ENCODE data around the gene MTERF1.
"Not testable (repeated sequence)": the region's sequence is repeated elsewhere in the genome, so short reads cannot be mapped to it uniquely, and the experiment has no call there.

MTERF1 gene

DNA sequence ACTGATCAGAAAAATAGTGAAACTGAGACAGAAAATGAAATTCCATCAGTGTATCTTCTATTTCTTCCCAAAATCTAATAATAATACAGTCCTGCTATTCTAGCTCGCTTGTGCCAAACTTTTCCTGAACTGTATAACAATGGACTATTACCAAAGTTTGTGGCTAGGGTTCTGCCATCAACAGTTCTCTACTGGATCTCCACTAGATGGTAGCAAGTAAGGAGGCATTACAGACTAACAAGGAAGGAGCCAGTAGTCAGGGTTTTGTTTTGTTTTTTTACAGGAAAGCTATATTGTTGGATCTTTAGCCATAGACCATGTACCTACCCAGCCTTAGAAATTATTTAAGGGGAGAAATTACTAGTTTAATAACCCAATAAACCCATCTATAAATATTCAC lies 10.8 kb downstream of the MTERF1 start:
- Mint-ChIP-seq H3K27me3 (no peaks in the 10 kb centered on the region), H3K36me3 (ENCODE audit: low read depth) (peaks cover 17% of the 10 kb centered on the region), H3K9me3 (no peaks in the 10 kb centered on the region), H3K4me3 (no peak overlapping the region), H3K4me1 (ENCODE audit: low read depth) (peaks cover 6% of the 10 kb centered on the region), H3K27ac (no peak overlapping the region)
- intact Hi-C loops (cut with micrococcal nuclease) = loop anchor here (10.0 kb wide), 1 partner anchor 785 kb away; no protein-coding TSS in a partner anchor

DNA sequence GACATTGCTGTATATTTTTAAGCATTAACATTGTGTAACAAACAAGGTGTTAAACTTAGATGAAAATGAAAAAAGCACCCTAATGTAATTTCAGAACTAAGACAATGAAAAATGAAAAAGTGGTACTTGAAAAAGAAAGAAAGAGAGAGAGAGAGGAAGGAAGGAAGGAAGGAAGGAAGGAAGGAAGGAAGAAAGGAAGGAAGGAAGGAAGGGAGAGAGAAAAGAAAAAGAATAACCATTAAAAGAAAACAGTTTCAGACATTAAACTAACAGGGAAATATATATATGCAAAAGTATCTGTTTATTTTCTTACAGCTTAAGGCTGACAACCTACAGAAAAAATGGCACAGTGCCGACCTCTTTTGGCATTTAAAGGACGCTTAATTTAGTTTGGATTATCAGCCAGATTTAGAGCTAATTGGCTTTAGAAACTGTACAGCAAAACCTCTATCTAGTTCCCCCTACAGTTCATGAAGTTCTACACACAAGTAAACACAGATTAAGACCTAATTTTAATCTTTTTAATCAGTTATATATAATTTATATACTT lies 13.8 kb downstream of the MTERF1 start:
- H3K4me1 Mint-ChIP-seq (ENCODE audit: low read depth) = peaks cover 6% of the 10 kb centered on the region
- peaks cover 6% of the 10 kb centered on the region for H3K36me3 Mint-ChIP-seq (ENCODE audit: low read depth)
- intact Hi-C loops (cut with micrococcal nuclease) = no loop called here
- no peak overlapping the region for H3K27ac Mint-ChIP-seq
- H3K9me3 Mint-ChIP-seq = no peaks in the 10 kb centered on the region
- H3K4me3 Mint-ChIP-seq = no peak overlapping the region
- no peaks in the 10 kb centered on the region for H3K27me3 Mint-ChIP-seq

DNA sequence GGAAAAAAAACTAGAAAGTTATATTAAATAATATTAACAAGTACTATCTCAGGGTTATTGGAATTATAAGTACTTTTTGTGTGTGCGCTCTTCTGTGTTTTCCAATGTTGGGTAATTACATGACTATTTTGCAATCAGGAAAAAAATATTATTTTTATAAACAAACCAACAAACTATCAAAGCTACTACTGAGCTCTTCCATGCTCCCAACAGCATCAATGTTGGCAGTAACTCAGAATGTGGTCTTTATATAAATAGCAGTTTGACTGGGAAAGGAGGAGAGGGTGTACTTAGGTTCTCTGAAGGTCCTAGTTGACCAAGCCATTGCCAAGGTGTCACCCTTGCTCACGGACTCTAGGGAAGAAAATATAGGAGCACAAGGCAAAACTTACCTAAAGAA lies 15.0 kb downstream of the MTERF1 start:
- Mint-ChIP-seq H3K4me3 (no peak overlapping the region), H3K4me1 (ENCODE audit: low read depth) (peaks cover 9% of the 10 kb centered on the region), H3K36me3 (ENCODE audit: low read depth) (peaks cover 6% of the 10 kb centered on the region), H3K27ac (no peak overlapping the region), H3K27me3 (no peaks in the 10 kb centered on the region), H3K9me3 (no peaks in the 10 kb centered on the region)
- intact Hi-C loops (cut with micrococcal nuclease) = no loop called here

DNA sequence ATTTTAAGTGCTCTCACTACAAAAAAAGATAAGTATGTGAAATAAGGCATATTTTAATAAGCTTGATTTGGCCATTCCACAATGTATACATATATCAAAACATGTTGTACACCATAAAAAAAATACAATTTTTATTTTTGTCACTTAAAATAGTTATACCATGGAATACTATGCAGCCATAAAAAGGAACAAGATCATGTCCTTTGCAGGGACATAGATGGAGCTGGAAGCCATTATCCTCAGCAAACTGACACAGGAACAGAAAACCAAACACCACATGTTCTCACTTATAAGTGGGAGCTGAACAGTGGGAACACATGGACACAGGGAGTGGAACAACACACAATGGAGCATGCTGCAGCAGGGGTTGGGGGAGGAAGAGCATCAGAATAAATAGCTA lies 15.9 kb downstream of the MTERF1 start:
- H3K27ac Mint-ChIP-seq; H3K27me3 Mint-ChIP-seq; H3K4me1 Mint-ChIP-seq (ENCODE audit: low read depth); H3K4me3 Mint-ChIP-seq; intact Hi-C loops (cut with micrococcal nuclease); H3K36me3 Mint-ChIP-seq (ENCODE audit: low read depth); H3K9me3 Mint-ChIP-seq: not testable (repeated sequence)

DNA sequence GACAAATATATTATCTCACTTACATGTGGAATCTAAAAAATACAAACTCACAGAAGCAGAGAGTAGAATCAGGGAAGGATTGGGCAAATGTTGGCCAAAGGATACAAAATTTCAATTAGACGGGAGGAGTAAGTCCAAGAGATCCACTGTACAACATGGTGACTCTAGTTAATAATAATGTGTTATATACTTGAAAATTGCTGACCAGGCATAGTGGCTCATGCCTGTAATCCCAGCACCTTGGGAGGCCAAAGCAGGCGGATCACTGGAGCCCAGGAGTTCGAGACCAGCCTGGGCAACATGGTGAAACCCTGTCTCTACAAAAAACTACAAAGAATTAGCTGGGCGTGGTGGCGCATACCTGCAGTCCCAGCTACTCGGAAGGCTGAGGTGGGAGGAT lies 16.4 kb downstream of the MTERF1 start:
- no peak overlapping the region for H3K27ac Mint-ChIP-seq
- intact Hi-C loops (cut with micrococcal nuclease) = no loop called here

DNA sequence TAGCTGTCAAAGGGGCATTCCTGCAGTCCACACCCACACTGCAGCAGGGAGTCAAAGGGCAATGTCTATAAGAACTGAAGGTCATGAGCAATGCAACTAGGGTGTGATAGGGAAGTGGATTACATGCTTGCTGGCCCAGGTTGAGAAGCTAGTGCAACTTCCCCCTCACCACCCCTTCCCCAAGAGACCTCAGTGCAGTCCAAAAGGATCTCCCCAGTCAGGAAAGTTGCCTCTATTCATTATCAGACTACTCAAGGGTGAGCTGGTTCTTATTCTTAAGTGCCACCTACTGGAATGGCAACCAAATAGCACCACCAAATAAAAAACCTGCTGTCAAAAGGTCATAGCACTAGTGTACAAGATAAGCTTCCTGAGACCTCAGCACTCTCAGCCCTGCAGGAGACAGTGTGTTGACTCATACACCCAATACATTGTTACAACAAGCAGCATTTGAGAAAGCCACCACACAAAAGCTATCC lies 28.2 kb downstream of the MTERF1 start:
- Mint-ChIP-seq H3K9me3 (peaks cover 16% of the 10 kb centered on the region), H3K36me3 (ENCODE audit: low read depth) (no peaks in the 10 kb centered on the region), H3K27ac (no peak overlapping the region), H3K4me3 (no peak overlapping the region), H3K27me3 (no peaks in the 10 kb centered on the region), H3K4me1 (ENCODE audit: low read depth) (peaks cover 20% of the 10 kb centered on the region)
- intact Hi-C loops (cut with micrococcal nuclease) = no loop called here

More for the DNA sequence above, 16.4 kb downstream of the MTERF1 start:
- Mint-ChIP-seq H3K9me3 (no peaks in the 10 kb centered on the region), H3K36me3 (ENCODE audit: low read depth) (peaks cover 6% of the 10 kb centered on the region), H3K27me3 (no peaks in the 10 kb centered on the region), H3K4me1 (ENCODE audit: low read depth) (peaks cover 9% of the 10 kb centered on the region), H3K4me3 (no peak overlapping the region)

DNA sequence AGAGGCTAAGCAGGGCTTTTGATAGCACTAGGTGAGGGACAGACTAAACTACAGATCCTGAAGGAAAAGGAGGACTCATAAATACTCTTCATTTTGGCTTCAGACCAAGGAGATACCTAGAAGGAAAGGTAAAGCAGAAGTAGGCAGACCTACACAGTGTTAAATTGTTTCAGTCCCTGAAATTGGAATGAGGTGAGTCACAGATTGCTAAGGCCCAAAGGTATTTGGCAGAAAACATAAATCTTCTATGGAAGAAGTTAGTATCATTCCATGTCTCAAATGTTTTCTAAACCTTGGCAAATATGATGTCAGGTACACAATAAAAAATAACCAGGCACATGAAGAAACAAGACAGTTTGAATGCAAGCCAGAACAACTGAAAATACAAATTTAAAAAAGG lies 30.0 kb downstream of the MTERF1 start:
- no peaks in the 10 kb centered on the region for H3K36me3 Mint-ChIP-seq (ENCODE audit: low read depth)

DNA sequence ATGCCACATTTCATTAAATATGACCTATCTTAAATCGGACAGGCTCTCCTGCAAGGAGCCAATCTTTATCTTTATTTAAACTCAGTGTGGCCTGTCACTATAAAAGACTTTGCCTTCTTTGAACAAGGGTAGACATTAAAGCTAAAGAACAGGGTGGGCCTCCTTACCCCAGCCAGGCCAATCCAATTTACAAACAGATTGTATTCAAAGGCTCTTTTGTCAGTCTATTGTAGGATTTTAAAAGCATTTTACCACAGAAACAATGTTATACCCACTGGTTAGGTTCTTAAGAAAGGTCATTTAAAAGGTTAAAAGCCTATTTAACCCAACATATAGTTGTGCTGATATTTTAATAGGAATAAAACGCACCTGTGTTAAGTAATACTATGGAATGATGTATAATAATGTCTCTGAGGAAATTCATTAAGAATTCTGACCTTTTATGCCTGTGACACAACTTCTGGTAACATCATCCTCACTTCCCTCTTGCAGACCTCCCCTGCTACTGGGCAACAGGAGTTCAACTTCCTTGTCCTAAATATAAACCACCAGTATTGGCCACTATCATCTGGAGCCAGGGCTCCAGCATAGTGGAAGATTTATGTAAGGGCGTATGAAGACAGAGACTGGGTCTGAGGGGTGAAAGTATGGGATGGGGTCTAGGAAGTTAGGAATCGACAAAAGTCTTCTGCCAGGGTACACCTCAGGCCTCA lies 32.5 kb downstream of the MTERF1 start:
- no peaks in the 10 kb centered on the region for H3K36me3 Mint-ChIP-seq (ENCODE audit: low read depth)
- peaks cover 3% of the 10 kb centered on the region for H3K9me3 Mint-ChIP-seq
- no peak overlapping the region for H3K27ac Mint-ChIP-seq
- H3K4me1 Mint-ChIP-seq (ENCODE audit: low read depth) = peaks cover 20% of the 10 kb centered on the region
- no peaks in the 10 kb centered on the region for H3K27me3 Mint-ChIP-seq
- intact Hi-C loops (cut with micrococcal nuclease) = no loop called here
- H3K4me3 Mint-ChIP-seq = no peak overlapping the region

More for the DNA sequence above, 30.0 kb downstream of the MTERF1 start:
- Mint-ChIP-seq H3K4me1 (ENCODE audit: low read depth) (peaks cover 20% of the 10 kb centered on the region), H3K4me3 (no peak overlapping the region), H3K27me3 (no peaks in the 10 kb centered on the region), H3K27ac (no peak overlapping the region), H3K9me3 (peaks cover 16% of the 10 kb centered on the region)
- intact Hi-C loops (cut with micrococcal nuclease) = no loop called here

DNA sequence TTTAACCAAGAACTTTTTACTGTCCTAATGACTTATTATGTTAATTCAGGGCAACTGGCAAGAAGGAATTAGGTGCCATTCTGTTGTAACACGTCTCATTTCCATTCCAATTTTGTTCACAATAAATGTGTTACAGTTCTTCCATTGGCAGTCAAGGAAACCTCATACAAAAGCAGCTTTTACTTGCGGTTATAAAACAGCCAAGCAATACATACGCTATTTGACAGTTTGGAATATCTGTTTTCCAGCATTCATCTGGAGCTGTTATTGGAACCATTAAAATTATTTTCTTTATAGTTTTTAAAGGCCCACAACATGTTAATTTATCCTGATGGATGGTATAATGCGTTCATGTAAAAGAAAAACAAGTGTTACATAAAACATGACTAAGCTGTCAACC lies 33.3 kb downstream of the MTERF1 start:
- Mint-ChIP-seq H3K36me3 (ENCODE audit: low read depth) (no peaks in the 10 kb centered on the region), H3K4me3 (no peak overlapping the region), H3K27me3 (no peaks in the 10 kb centered on the region), H3K4me1 (ENCODE audit: low read depth) (peaks cover 16% of the 10 kb centered on the region), H3K9me3 (peaks cover 4% of the 10 kb centered on the region), H3K27ac (no peak overlapping the region)
- intact Hi-C loops (cut with micrococcal nuclease) = no loop called here

DNA sequence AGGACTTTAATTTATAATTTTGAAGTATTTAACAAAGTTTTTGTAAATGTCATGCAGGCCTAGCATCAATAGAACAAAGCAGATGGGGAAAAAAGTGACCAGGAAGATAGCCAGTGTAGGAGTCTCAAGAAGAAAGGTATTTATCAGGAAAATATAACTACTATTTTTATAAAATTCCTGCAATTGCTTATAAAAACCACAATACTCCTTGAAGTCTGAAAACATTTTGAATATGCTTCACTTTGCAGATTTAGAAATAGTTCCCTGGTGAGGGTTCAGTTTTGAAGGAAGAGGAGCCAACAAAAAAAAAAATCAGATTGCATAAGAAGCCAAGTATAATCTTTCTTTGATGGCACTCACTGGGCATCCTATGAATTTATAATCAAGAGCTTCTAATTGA lies 34.1 kb downstream of the MTERF1 start:
- intact Hi-C loops (cut with micrococcal nuclease) = no loop called here
- H3K9me3 Mint-ChIP-seq = peaks cover 12% of the 10 kb centered on the region
- H3K36me3 Mint-ChIP-seq (ENCODE audit: low read depth) = no peaks in the 10 kb centered on the region
- peaks cover 12% of the 10 kb centered on the region for H3K4me1 Mint-ChIP-seq (ENCODE audit: low read depth)
- no peaks in the 10 kb centered on the region for H3K27me3 Mint-ChIP-seq
- no peak overlapping the region for H3K27ac Mint-ChIP-seq
- H3K4me3 Mint-ChIP-seq = no peak overlapping the region

DNA sequence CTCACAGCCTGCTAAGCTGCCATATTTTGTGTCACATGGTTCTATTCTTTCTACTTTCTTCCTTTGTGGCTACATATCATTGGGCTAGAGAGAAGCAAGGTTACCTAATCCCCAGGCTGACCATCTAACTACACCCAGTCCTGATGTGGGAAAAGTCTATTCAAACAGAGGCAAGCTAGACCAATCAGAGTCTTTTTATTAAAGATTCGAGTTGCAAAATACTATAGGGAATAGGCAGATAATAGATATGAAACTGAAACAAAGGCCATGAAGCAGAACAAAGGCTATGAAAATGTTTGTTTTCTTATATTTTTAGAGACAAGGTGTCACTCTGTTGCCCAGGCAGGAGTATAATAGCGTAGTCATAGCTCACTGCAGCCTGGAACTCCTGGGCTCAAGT lies 36.7 kb downstream of the MTERF1 start:
- Mint-ChIP-seq H3K4me3 (no peak overlapping the region), H3K36me3 (ENCODE audit: low read depth) (no peaks in the 10 kb centered on the region), H3K27me3 (no peaks in the 10 kb centered on the region), H3K4me1 (ENCODE audit: low read depth) (peaks cover 8% of the 10 kb centered on the region), H3K9me3 (peaks cover 13% of the 10 kb centered on the region), H3K27ac (no peak overlapping the region)
- intact Hi-C loops (cut with micrococcal nuclease) = no loop called here

DNA sequence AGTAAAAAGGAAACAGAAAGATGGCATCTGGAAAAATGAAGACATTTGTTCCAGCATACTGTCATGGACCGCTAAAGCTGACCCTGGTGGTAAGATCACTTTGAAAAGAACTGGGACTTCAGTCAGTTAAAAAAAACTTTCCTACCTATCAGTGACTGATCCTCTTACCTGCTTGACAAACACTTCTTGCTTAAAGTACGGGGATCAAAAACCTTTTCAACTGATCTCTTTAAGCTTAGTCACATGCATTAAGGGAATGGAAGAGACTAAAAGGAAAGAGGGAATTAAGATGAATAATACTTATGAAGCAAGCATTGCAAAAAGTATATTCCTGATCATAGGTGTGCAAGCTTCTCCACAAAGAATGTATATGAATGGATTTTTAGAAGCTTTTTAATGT lies 42.1 kb downstream of the MTERF1 start:
- Mint-ChIP-seq H3K4me3 (no peak overlapping the region), H3K27me3 (no peaks in the 10 kb centered on the region)
- intact Hi-C loops (cut with micrococcal nuclease) = no loop called here

DNA sequence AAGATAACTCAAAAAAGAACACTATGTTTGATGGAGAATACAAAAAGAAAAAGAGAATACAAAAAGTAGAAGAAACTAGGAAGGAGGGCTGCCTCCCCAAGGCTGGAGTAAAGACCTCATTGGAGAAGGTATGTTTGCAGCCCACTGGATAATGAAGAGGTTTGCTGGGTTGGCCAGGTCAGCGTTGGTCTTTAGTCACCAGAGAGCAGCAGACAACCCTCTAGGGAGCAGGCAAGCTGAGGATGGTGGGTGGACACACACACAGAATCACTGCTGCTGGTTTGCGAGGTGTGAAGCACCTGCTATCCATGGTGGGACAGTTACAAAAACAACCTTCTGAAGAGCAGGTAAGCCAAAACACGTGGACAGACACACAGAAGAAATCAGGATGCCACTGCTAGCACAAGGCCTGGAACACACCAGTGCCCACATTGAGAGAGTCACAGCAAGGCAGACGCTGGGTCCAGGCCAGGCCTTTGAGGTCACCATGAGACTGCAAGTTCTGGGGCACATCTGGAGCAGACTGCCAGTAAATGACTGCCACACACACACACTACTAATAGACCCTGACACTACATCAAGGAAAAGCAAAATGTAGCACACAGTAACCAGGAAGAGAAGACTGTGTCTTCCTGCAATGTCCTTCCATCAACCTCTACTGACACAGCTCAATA lies 43.0 kb downstream of the MTERF1 start:
- Mint-ChIP-seq H3K9me3 (peaks cover 12% of the 10 kb centered on the region), H3K27me3 (no peaks in the 10 kb centered on the region), H3K4me1 (ENCODE audit: low read depth) (peaks cover 12% of the 10 kb centered on the region), H3K4me3 (no peak overlapping the region), H3K36me3 (ENCODE audit: low read depth) (no peaks in the 10 kb centered on the region), H3K27ac (no peak overlapping the region)
- intact Hi-C loops (cut with micrococcal nuclease) = no loop called here

More for the DNA sequence above, 42.1 kb downstream of the MTERF1 start:
- no peaks in the 10 kb centered on the region for H3K36me3 Mint-ChIP-seq (ENCODE audit: low read depth)
- no peak overlapping the region for H3K27ac Mint-ChIP-seq
- H3K9me3 Mint-ChIP-seq = peaks cover 13% of the 10 kb centered on the region
- peaks cover 12% of the 10 kb centered on the region for H3K4me1 Mint-ChIP-seq (ENCODE audit: low read depth)

DNA sequence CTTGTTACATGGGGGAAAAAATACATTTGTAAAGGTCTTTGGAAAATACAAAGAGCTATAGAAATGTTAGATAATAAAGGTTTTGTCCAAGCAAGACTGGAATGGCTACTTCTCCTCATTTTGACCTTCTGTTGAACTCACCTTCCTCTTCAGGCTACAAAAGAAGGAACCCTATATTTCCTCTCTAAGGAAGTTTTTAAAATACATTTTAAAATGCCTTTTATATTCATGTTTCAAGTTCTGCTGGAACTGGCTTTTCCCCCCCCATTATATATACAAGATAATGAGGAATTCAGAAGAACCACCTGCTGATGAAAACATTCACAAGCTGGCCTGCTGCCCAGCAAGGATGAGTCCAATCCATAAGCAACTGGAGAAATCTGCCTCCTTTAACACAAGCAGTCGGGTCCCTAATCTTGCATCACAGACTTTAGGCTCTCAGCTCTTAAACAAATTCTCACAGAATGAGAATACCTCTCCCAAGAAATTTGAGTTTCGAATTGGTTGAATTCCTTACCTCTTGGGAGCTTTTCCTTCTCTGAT lies 44.6 kb downstream of the MTERF1 start:
- intact Hi-C loops (cut with micrococcal nuclease) = no loop called here
- Mint-ChIP-seq H3K4me3 (no peak overlapping the region), H3K9me3 (no peaks in the 10 kb centered on the region), H3K36me3 (ENCODE audit: low read depth) (no peaks in the 10 kb centered on the region), H3K27me3 (no peaks in the 10 kb centered on the region), H3K4me1 (ENCODE audit: low read depth) (peaks cover 12% of the 10 kb centered on the region), H3K27ac (no peak overlapping the region)
